ENCODE data around the gene FBRSL1.
"Not testable (repeated sequence)": the region's sequence is repeated elsewhere in the genome, so short reads cannot be mapped to it uniquely, and the experiment has no call there.

The FBRSL1 gene

DNA sequence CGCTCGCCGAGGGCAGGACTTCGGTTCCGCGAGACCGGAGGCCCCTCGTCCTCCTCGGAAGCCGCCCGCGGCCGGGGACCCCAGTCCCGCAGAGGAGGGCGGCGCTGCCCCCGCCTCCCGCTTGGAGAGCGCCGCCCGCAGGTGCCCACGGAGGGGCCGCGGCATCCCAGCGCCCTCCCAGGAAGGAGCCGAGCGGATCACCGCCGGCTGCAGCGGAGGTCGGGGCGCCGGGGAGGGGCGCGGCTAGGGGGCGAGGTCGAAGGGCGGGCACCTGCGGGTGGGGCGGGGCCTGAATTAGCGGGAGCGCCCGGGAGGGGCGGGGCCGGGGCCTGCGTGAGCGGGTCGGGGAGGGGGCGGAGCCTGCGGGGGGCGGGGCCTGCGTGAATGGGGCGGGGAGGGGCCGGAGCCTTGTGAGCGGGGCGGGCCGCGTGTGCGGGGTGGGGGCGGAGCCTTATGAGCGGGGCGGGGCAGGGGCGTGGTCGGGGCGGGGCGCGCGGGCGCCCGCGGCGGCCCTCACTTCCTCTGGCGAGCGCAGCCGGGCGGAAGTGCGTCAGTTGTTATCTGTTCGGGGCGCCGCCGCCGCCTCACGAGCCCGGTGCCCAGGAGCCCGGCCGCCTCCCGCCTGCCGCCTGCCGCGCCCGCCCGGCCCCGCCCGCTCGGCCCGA lies at the start of gene FBRSL1:
Gene FBRSL1 (plus strand): TSS at position 550 of the 665 bp plus-strand sequence.
- DNase-seq (ENCODE audit: low read depth), result peak; percentile 96
- TF ChIP-seq MYC (IDR thresholded peaks at IDR 0.05; ENCODE audit: low read depth, low read length) (no peak), POLR2A (IDR thresholded peaks at IDR 0.05; ENCODE audit: extremely low read depth, insufficient read length) (peak; percentile 68)
- TF ChIP-seq, protein P1, sequence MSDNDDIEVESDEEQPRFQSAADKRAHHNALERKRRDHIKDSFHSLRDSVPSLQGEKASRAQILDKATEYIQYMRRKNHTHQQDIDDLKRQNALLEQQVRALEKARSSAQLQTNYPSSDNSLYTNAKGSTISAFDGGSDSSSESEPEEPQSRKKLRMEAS (IDR thresholded peaks at IDR 0.05; ENCODE audit: low read depth, low read length), result no peak
- TF ChIP-seq, protein P2, sequence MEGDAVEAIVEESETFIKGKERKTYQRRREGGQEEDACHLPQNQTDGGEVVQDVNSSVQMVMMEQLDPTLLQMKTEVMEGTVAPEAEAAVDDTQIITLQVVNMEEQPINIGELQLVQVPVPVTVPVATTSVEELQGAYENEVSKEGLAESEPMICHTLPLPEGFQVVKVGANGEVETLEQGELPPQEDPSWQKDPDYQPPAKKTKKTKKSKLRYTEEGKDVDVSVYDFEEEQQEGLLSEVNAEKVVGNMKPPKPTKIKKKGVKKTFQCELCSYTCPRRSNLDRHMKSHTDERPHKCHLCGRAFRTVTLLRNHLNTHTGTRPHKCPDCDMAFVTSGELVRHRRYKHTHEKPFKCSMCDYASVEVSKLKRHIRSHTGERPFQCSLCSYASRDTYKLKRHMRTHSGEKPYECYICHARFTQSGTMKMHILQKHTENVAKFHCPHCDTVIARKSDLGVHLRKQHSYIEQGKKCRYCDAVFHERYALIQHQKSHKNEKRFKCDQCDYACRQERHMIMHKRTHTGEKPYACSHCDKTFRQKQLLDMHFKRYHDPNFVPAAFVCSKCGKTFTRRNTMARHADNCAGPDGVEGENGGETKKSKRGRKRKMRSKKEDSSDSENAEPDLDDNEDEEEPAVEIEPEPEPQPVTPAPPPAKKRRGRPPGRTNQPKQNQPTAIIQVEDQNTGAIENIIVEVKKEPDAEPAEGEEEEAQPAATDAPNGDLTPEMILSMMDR (IDR thresholded peaks at IDR 0.05; ENCODE audit: low read depth, low read length), result peak; percentile 11
- H3K4me3 ChIP-seq (ENCODE audit: low read depth, low read length), result peak within 1 kb of the TSS; percentile 73

- H3K4me3 ChIP-seq (ENCODE audit: low read depth, low read length); DNase-seq (ENCODE audit: low read depth): not testable (repeated sequence)
Measured at GRCh38 chr12:132440420-132440819, 49.5 kb upstream of the FBRSL1 start.

- DNase-seq (ENCODE audit: low read depth), result no peak
- no peak overlapping the region for H3K4me3 ChIP-seq (ENCODE audit: low read depth, low read length)
- TF ChIP-seq, protein P2 (IDR thresholded peaks at IDR 0.05; ENCODE audit: low read depth, low read length), result no peak
- TF ChIP-seq MYC (IDR thresholded peaks at IDR 0.05; ENCODE audit: low read depth, low read length), result no peak
- TF ChIP-seq, protein P1 (IDR thresholded peaks at IDR 0.05; ENCODE audit: low read depth, low read length), result no peak
- TF ChIP-seq POLR2A (IDR thresholded peaks at IDR 0.05; ENCODE audit: extremely low read depth, insufficient read length), result no peak
Measured at GRCh38 chr12:132441871-132442863, 47.8 kb upstream of the FBRSL1 start.

DNA sequence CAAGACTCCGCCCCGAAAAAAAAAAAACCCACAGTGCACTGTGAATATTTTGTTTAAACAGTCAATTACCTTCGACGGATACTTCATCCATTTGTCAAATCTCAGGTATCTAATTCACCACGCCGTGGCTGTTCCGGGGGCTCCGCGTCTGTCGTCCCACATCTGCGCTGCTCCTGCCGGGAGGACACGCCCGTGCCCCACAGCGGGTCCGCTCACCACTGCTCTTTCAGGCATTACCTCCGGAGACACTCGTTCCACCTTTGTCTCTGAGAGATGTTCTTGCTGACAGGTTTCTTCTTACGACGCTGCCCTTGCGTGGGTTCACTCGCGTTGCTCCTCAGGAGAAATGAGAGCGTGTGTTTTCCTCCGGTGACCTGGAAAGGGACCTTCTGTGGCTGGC lies 46.9 kb upstream of the FBRSL1 start:
- no peak for DNase-seq (ENCODE audit: low read depth)
- TF ChIP-seq MYC (IDR thresholded peaks at IDR 0.05; ENCODE audit: low read depth, low read length) (no peak), POLR2A (IDR thresholded peaks at IDR 0.05; ENCODE audit: extremely low read depth, insufficient read length) (no peak)
- TF ChIP-seq, protein P1 (IDR thresholded peaks at IDR 0.05; ENCODE audit: low read depth, low read length), result no peak
- TF ChIP-seq, protein P2 (IDR thresholded peaks at IDR 0.05; ENCODE audit: low read depth, low read length), result no peak

GRCh38 chr12:132444283-132444682 lies 45.7 kb upstream of the FBRSL1 start:
- DNase-seq (ENCODE audit: low read depth), result no peak
- TF ChIP-seq POLR2A (IDR thresholded peaks at IDR 0.05; ENCODE audit: extremely low read depth, insufficient read length), result no peak
- TF ChIP-seq MYC (IDR thresholded peaks at IDR 0.05; ENCODE audit: low read depth, low read length), result no peak
- TF ChIP-seq, protein P1 (IDR thresholded peaks at IDR 0.05; ENCODE audit: low read depth, low read length), result no peak
- TF ChIP-seq, protein P2 (IDR thresholded peaks at IDR 0.05; ENCODE audit: low read depth, low read length), result no peak
- H3K4me3 ChIP-seq (ENCODE audit: low read depth, low read length), result peak overlapping the region; percentile 90

More for the DNA sequence above, 46.9 kb upstream of the FBRSL1 start:
- no peak overlapping the region for H3K4me3 ChIP-seq (ENCODE audit: low read depth, low read length)
